Nephron progenitor cell (in vitro differentiated cells): ENCODE results near the gene AFAP1L2.

Experiments used
- DNase-seq: peaks from one replicate; pipeline ENCODE4 v3.0.0; 2021
- H3K27ac Mint-ChIP-seq: 2 replicates; pipeline ENCODE4 v1.8.0; 2021; ENCODE audit warnings: mild to moderate bottlenecking, moderate library complexity, mixed read lengths
- H3K27me3 Mint-ChIP-seq: 2 replicates; pipeline ENCODE4 v1.8.0; 2021; ENCODE audit warnings: mild to moderate bottlenecking, low read depth, mixed read lengths; ENCODE audit not compliant: poor library complexity
- H3K36me3 Mint-ChIP-seq: 2 replicates; pipeline ENCODE4 v1.8.0; 2021; ENCODE audit warnings: low read depth, mixed read lengths
- H3K4me1 Mint-ChIP-seq: 2 replicates; pipeline ENCODE4 v1.8.0; 2021; ENCODE audit warnings: mixed read lengths
- H3K4me3 Mint-ChIP-seq: 2 replicates; pipeline ENCODE4 v1.8.0; 2021; ENCODE audit warnings: mild to moderate bottlenecking, moderate library complexity, mixed read lengths
- H3K9me3 Mint-ChIP-seq: 2 replicates; pipeline ENCODE4 v1.8.0; 2021; ENCODE audit warnings: mild to moderate bottlenecking, moderate library complexity, mixed read lengths
- TF ChIP-seq, protein P1 (sequence below): fragments of 200-600 bp; sonication (generic); IDR thresholded peaks from 2 replicates; pipeline ENCODE4 v1.5.0; 2021; ENCODE audit warnings: antibody characterized with exemption

The AFAP1L2 gene

DNA sequence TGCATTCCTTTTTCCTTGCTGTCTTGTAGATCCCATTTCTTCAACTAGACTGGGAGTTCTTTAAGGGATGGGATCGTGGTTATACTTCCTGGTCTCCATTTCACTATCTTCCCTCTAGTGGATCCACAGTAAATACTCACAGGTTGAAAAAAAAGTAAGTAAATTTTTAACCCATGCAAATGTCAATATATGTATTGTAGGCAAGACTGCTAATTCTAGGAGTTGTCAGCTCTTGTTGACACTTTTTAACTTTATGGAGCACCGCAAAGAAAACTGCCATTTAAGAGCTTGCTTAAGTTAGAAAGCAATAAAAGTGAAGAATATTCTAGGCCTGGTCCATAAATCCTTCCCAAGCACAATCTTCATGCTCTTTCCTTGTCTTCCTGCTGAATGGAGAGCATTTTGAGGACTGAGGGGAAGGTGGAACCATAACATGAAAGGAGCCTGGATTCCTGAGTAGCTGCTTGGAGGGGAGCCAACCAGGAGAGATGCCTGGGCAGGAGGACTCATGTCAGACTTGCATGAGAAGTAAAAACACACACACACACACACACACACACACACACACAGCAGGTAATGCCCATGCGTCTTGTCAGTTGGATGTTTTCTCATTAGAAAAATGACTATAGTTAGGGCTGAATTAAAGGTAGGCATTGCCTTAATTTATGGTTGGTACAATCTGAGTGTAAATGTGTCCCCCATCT, 133.1 kb downstream of the AFAP1L2 start:
- no peak overlapping the region for H3K4me3 Mint-ChIP-seq
- no peaks in the 10 kb centered on the region for H3K27me3 Mint-ChIP-seq
- H3K4me1 Mint-ChIP-seq: peaks cover 21% of the 10 kb centered on the region
- TF ChIP-seq, protein P1, sequence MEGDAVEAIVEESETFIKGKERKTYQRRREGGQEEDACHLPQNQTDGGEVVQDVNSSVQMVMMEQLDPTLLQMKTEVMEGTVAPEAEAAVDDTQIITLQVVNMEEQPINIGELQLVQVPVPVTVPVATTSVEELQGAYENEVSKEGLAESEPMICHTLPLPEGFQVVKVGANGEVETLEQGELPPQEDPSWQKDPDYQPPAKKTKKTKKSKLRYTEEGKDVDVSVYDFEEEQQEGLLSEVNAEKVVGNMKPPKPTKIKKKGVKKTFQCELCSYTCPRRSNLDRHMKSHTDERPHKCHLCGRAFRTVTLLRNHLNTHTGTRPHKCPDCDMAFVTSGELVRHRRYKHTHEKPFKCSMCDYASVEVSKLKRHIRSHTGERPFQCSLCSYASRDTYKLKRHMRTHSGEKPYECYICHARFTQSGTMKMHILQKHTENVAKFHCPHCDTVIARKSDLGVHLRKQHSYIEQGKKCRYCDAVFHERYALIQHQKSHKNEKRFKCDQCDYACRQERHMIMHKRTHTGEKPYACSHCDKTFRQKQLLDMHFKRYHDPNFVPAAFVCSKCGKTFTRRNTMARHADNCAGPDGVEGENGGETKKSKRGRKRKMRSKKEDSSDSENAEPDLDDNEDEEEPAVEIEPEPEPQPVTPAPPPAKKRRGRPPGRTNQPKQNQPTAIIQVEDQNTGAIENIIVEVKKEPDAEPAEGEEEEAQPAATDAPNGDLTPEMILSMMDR: no peak
- no peak for DNase-seq
- H3K27ac Mint-ChIP-seq: no peak overlapping the region
- H3K9me3 Mint-ChIP-seq: no peaks in the 10 kb centered on the region
- H3K36me3 Mint-ChIP-seq: peaks cover 18% of the 10 kb centered on the region

DNA sequence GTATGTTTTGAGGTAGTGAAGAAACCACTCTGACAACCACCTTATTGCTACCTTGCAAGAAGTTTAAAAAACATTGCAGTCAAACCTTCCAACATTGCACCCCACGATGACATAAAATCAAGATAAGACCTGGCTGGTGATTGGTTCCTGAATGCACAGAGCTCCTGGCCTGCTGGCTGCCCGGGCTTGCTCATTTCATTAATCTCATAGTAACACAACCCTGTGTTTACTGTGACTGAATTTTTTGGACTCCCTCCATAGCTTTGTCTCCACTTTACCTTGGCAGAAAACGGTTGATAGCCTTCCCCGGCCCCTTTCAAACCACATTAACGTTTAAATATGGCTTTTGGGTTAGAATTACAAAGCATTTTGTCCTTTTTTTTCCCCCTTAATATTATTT, 137.8 kb downstream of the AFAP1L2 start:
- Mint-ChIP-seq H3K27me3 (no peaks in the 10 kb centered on the region), H3K9me3 (no peaks in the 10 kb centered on the region), H3K36me3 (peaks cover 9% of the 10 kb centered on the region), H3K27ac (no peak overlapping the region), H3K4me1 (peaks cover 5% of the 10 kb centered on the region), H3K4me3 (no peak overlapping the region)
- DNase-seq: no peak
- TF ChIP-seq, protein P1: no peak

DNA sequence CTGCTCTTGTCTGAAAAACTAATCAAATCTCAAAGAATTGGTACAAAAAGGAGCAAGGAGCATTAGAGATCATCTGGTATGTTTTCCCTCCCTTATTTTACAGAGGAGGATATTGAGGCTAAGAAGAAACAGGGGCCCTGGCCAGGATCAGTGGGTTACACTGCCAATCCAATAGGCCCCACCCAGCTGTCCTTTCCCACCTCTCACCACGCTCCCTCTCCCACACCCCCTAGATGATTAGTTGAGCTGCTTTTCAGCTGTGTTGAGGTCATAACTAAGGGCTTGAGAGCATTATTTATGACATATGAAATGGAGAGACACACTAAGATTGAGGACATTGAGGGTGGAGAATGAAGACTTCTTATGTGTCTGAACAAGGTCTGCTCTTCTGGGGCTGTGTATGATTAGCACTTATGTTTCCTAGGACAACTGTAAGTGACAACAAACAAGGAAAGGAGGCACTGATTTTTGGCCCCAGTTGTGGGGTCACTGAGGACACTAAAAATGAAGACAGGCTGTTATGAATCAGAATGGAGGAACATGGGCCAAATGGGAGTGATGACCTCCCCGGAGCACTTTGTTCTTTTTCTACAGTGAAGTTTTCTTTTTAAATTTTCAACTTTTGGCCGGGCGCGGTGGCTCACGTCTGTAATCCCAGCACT, 138.8 kb downstream of the AFAP1L2 start:
- DNase-seq: no peak
- peaks cover 9% of the 10 kb centered on the region for H3K4me1 Mint-ChIP-seq
- TF ChIP-seq, protein P1: no peak
- H3K4me3 Mint-ChIP-seq: no peak overlapping the region
- no peaks in the 10 kb centered on the region for H3K9me3 Mint-ChIP-seq
- H3K36me3 Mint-ChIP-seq: peaks cover 13% of the 10 kb centered on the region
- H3K27ac Mint-ChIP-seq: no peak overlapping the region
- H3K27me3 Mint-ChIP-seq: no peaks in the 10 kb centered on the region

DNA sequence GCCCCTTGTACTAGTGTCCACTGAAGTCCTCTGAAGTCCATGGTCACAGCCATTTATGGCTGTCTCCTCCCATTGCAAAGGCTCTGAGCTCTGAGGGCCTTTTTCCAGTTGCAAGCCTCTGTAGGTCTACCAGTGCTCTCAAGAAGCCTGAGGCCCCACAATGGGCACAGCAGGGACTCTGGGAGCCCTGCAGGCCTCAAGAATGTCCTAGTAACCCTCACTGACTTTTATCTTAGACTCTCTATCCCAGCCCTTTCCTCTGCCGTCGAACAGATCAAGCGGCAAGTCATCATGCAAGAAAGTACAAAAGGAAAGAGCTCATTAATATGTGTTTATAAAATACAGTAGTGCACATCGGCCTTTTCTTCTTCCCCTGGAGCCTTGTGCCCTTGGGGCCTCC, 141.8 kb downstream of the AFAP1L2 start:
- Mint-ChIP-seq H3K9me3 (no peaks in the 10 kb centered on the region), H3K27ac (no peak overlapping the region), H3K4me1 (peaks cover 39% of the 10 kb centered on the region), H3K36me3 (peaks cover 13% of the 10 kb centered on the region), H3K4me3 (no peak overlapping the region), H3K27me3 (no peaks in the 10 kb centered on the region)
- no peak for DNase-seq
- TF ChIP-seq, protein P1: no peak

DNA sequence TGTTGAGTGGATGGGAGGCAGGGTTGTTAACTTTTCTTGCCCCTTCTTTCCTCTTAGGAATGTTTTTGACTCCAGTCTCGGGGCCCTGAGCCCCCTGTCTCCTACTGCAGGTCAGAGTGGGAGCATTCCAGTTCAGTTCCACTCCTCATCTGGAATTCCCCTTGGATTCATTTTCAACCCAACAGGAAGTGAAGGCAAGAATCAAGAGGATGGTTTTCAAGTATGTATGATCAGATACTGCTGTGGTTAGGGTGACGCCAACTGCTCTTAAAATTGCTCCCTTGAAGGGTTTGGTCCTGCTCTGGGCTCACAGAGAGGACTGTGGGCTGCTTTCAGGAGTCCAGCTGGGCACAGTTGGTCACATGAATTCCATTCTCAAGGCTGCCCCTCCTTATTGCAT, 143.2 kb downstream of the AFAP1L2 start:
- Mint-ChIP-seq H3K9me3 (no peaks in the 10 kb centered on the region), H3K36me3 (peaks cover 13% of the 10 kb centered on the region), H3K4me1 (peaks cover 53% of the 10 kb centered on the region), H3K27ac (no peak overlapping the region), H3K27me3 (peaks cover 3% of the 10 kb centered on the region), H3K4me3 (no peak overlapping the region)
- no peak for DNase-seq
- TF ChIP-seq, protein P1: no peak

DNA sequence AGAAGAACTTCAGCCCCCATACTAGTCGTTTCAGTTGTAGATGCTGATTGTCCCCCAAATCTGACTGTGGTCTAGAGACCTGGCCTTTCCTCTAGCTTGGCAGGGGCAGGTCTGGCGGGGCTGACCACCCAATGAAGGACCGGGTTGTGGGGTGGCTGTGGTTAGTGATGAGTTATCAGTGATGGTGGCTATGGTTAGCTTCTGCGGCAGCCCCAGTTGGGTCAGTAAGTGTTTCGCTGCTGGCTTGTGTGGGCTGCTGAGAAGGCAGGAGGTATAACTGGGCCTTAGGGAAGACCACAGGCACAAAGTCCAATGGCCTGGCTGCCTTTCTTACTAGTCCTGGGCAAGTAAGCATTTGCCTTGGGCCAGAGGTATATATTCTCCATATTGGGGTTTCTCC, 143.9 kb downstream of the AFAP1L2 start:
- Mint-ChIP-seq H3K27me3 (peaks cover 4% of the 10 kb centered on the region), H3K9me3 (no peaks in the 10 kb centered on the region), H3K27ac (no peak overlapping the region), H3K4me3 (no peak overlapping the region), H3K36me3 (peaks cover 10% of the 10 kb centered on the region), H3K4me1 (peaks cover 59% of the 10 kb centered on the region)
- DNase-seq: no peak
- TF ChIP-seq, protein P1: no peak
